ENCODE results near the gene SLC44A3. TPM values are rescaled to one million over a fixed set of nuclear protein-coding genes. Genes with fewer than 3 reads are reported as not detected.
"Not testable (repeated sequence)": the region's sequence is repeated elsewhere in the genome, so short reads cannot be mapped to it uniquely, and the experiment has no call there.

SLC44A3 gene
- polyA plus RNA-seq, 1 of the 3 experiments (the other 2 are of a cell fraction) = 2.6 TPM

DNA sequence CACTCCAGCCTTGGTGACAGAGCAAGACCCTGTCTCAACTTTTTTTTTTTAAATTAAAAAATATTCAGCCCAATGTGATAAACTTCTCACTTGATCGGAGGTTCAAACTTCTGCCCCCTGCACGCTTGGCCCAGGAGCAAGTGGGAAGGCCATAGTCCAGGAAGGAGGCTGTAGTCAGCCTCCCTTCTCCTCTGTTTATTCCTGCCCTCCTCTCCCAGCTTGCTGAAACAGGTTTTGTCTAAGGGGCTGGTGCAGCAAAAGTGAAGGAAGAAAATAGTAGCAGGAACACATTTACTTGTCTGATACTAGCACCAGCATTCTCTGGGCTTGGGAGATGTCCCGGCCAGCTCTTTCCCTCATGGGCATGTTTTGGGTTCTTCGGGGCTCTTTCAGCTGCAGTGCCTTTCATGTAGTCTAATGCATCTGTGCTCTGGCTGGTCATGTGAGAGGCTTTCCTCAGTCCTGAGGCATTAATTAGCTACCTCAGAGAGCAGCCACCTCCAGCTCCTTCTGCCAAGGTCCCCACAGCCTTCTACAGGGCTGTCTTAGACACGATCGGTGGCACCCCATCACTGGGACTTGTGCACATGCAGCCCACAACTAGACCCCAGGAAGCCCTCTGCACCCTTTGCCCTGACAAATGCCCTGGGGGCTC, 12.9 kb downstream of the SLC44A3 start (continued):
- TF ChIP-seq, protein P1, sequence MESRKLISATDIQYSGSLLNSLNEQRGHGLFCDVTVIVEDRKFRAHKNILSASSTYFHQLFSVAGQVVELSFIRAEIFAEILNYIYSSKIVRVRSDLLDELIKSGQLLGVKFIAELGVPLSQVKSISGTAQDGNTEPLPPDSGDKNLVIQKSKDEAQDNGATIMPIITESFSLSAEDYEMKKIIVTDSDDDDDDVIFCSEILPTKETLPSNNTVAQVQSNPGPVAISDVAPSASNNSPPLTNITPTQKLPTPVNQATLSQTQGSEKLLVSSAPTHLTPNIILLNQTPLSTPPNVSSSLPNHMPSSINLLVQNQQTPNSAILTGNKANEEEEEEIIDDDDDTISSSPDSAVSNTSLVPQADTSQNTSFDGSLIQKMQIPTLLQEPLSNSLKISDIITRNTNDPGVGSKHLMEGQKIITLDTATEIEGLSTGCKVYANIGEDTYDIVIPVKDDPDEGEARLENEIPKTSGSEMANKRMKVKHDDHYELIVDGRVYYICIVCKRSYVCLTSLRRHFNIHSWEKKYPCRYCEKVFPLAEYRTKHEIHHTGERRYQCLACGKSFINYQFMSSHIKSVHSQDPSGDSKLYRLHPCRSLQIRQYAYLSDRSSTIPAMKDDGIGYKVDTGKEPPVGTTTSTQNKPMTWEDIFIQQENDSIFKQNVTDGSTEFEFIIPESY (IDR thresholded peaks at IDR 0.05; ENCODE audit: borderline replicate concordance, low read depth) = no peak

DNA sequence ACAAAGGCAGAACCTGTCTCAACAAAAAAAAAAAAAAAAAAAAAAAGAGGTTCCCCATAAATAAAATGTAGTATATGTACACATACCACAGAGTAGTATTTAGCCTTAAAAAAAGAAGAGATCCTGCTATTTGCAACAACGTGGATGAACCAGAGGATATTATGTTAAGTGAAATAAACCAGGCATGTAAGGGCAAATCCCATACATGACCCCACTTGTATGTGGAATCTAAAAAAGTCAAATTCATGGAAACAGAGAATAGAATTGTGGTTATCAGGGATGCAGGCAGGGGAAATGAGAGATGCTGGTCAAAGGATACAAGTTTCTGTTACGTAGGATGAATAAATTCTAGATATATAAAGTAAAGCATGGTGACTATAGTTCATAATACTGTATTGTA, 16.7 kb downstream of the SLC44A3 start:
- Histone ChIP-seq H3K9ac (no peak overlapping the region), H2AFZ (ENCODE audit: low read depth) (no peak overlapping the region), H3K4me1 (ENCODE audit: control insufficient read depth in 1 of 2, insufficient read depth in 2 of 2, low read depth in 1 of 2, low read length in 1 of 2) (peaks cover 0 to 3% of the 10 kb centered on the region in 2 experiments; a peak in 1 of 4 replicates), H3K27me3 (ENCODE audit: insufficient read depth) (no peaks in the 10 kb centered on the region), H3K9me3 (no peaks in the 10 kb centered on the region), H3K27ac (ENCODE audit: low read depth in 2 of 2, low read length in 1 of 2) (no peak overlapping the region), H3K4me3 (ENCODE audit: low read depth in 2 of 2, low read length in 1 of 2) (no peak overlapping the region), H3K4me2 (no peak overlapping the region), H3F3A (replicated peaks; ENCODE audit: insufficient read depth) (no peaks in the 10 kb centered on the region), H3K36me3 (replicated peaks in 1 of 2; ENCODE audit: control insufficient read depth in 1 of 2, insufficient read depth in 2 of 2, low read length in 1 of 2) (no peaks in the 10 kb centered on the region), H3K9me2 (no peaks in the 10 kb centered on the region), H3K79me2 (ENCODE audit: insufficient read depth) (no peaks in the 10 kb centered on the region), H4K20me1 (ENCODE audit: insufficient read depth) (no peaks in the 10 kb centered on the region)
- ChIA-PET CTCF (interaction anchor here (0.7 to 2.4 kb wide), 4 partner anchors 9 to 267 kb away, joined by 3 to 12 read pairs (median 7); no protein-coding TSS in a partner anchor), POLR2A (no interaction called here)
- 93% methylated on average over 2 of the region's 2 CpGs for WGBS (ENCODE audit: low lambda C conversion rate)
- no peak for DNase-seq
- TF ChIP-seq, protein P2, sequence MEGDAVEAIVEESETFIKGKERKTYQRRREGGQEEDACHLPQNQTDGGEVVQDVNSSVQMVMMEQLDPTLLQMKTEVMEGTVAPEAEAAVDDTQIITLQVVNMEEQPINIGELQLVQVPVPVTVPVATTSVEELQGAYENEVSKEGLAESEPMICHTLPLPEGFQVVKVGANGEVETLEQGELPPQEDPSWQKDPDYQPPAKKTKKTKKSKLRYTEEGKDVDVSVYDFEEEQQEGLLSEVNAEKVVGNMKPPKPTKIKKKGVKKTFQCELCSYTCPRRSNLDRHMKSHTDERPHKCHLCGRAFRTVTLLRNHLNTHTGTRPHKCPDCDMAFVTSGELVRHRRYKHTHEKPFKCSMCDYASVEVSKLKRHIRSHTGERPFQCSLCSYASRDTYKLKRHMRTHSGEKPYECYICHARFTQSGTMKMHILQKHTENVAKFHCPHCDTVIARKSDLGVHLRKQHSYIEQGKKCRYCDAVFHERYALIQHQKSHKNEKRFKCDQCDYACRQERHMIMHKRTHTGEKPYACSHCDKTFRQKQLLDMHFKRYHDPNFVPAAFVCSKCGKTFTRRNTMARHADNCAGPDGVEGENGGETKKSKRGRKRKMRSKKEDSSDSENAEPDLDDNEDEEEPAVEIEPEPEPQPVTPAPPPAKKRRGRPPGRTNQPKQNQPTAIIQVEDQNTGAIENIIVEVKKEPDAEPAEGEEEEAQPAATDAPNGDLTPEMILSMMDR (IDR thresholded peaks at IDR 0.05) = no peak

DNA sequence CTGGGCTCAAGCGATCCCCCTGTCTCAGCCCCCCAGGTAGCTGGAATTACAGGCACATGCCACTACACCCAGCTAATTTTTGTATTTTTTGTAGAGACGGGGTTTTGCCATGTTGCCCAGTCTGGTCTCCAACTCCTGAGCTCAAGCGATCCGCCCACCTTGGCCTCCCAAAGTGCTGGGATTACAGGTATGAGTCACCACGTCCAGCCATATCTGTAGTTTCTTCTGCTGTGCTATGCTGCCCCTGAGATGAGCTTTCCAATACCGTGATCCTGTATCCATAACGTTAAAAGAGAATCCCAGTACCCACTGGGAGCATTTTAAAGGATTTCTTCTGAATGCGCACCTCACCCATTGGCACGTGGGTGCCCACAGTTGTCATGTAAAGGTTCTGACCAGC, 20.2 kb downstream of the SLC44A3 start:
- CTCF ChIA-PET = interaction anchor here (0.8 to 2.7 kb wide), 5 partner anchors 9 to 203 kb away, joined by 3 to 13 read pairs (median 6); no protein-coding TSS in a partner anchor
- H2AFZ ChIP-seq (ENCODE audit: low read depth); H3K9me3 ChIP-seq; POLR2A ChIA-PET; H3F3A ChIP-seq (replicated peaks; ENCODE audit: insufficient read depth); H3K4me2 ChIP-seq; DNase-seq; H3K4me3 ChIP-seq (ENCODE audit: low read depth in 2 of 2, low read length in 1 of 2); H3K9me2 ChIP-seq; H3K9ac ChIP-seq; H4K20me1 ChIP-seq (ENCODE audit: insufficient read depth); H3K27ac ChIP-seq (ENCODE audit: low read depth in 2 of 2, low read length in 1 of 2); H3K36me3 ChIP-seq (replicated peaks in 1 of 2; ENCODE audit: control insufficient read depth in 1 of 2, insufficient read depth in 2 of 2, low read length in 1 of 2); H3K79me2 ChIP-seq (ENCODE audit: insufficient read depth); H3K4me1 ChIP-seq (ENCODE audit: control insufficient read depth in 1 of 2, insufficient read depth in 2 of 2, low read depth in 1 of 2, low read length in 1 of 2); H3K27me3 ChIP-seq (ENCODE audit: insufficient read depth): not testable (repeated sequence)
- 89% methylated on average over 9 of the region's 9 CpGs for WGBS (ENCODE audit: low lambda C conversion rate)

DNA sequence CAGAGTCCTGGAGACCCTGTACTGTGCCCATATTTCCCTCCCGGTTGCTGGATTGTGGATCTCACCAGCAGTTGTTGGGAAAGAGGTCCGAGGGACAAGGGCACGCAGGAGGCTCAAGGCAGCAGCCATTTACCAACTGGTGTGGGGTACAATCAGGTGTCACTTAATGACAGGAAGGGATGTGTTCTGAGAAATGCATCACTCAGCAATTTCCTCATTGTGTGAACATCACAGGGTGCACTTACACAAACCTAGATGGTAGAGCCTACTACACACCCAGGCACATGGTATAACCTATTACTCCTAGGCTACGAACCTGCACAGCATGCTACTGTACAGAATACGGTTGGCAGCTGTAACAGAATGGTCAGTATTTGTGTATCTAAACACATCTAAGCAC, 20.7 kb downstream of the SLC44A3 start:
- no peak overlapping the region for H3K27ac ChIP-seq (ENCODE audit: low read depth in 2 of 2, low read length in 1 of 2)
- 94% methylated on average over 5 of the region's 5 CpGs for WGBS (ENCODE audit: low lambda C conversion rate)
- H2AFZ ChIP-seq (ENCODE audit: low read depth) = no peak overlapping the region
- H3K4me1 ChIP-seq (ENCODE audit: control insufficient read depth in 1 of 2, insufficient read depth in 2 of 2, low read depth in 1 of 2, low read length in 1 of 2) = no peaks in the 10 kb centered on the region
- POLR2A ChIA-PET = no interaction called here
- H3K4me2 ChIP-seq = no peak overlapping the region
- H4K20me1 ChIP-seq (ENCODE audit: insufficient read depth) = no peaks in the 10 kb centered on the region
- no peaks in the 10 kb centered on the region for H3K9me3 ChIP-seq
- no peaks in the 10 kb centered on the region for H3K36me3 ChIP-seq (replicated peaks in 1 of 2; ENCODE audit: control insufficient read depth in 1 of 2, insufficient read depth in 2 of 2, low read length in 1 of 2)
- CTCF ChIA-PET = interaction anchor here (1.4 to 2.7 kb wide), 5 partner anchors 14 to 203 kb away, joined by 3 to 13 read pairs (median 6); no protein-coding TSS in a partner anchor
- no peaks in the 10 kb centered on the region for H3K9me2 ChIP-seq
- H3K9ac ChIP-seq = no peak overlapping the region
- no peaks in the 10 kb centered on the region for H3F3A ChIP-seq (replicated peaks; ENCODE audit: insufficient read depth)
- no peaks in the 10 kb centered on the region for H3K79me2 ChIP-seq (ENCODE audit: insufficient read depth)
- TF ChIP-seq, protein P2 (IDR thresholded peaks at IDR 0.05) = no peak
- TF ChIP-seq, protein P3, sequence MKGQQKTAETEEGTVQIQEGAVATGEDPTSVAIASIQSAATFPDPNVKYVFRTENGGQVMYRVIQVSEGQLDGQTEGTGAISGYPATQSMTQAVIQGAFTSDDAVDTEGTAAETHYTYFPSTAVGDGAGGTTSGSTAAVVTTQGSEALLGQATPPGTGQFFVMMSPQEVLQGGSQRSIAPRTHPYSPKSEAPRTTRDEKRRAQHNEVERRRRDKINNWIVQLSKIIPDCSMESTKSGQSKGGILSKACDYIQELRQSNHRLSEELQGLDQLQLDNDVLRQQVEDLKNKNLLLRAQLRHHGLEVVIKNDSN (IDR thresholded peaks at IDR 0.05; ENCODE audit: borderline replicate concordance, low read depth) = no peak
- TF ChIP-seq CHD2 (IDR thresholded peaks at IDR 0.05; ENCODE audit: low read length, partially characterized antibody) = no peak
- TF ChIP-seq EZH2phosphoT487 (IDR thresholded peaks at IDR 0.05; ENCODE audit: borderline replicate concordance, low read depth) = no peak
- TF ChIP-seq FOXJ3 (CRISPR knock-in tag; IDR thresholded peaks at IDR 0.05) = no peak
- no peak for TF ChIP-seq RFX5 (IDR thresholded peaks at IDR 0.05; ENCODE audit: low read length)
- no peak for TF ChIP-seq TCF12 (IDR thresholded peaks at IDR 0.05)
- no peak overlapping the region for H3K4me3 ChIP-seq (ENCODE audit: low read depth in 2 of 2, low read length in 1 of 2)
- no peak for DNase-seq
- H3K27me3 ChIP-seq (ENCODE audit: insufficient read depth) = no peaks in the 10 kb centered on the region

Data from SK-N-SH (cell line).